ENCODE measurements around the gene CYP19A1. TPM values are rescaled to one million over a fixed set of nuclear protein-coding genes. Genes with fewer than 3 reads are reported as not detected.
"Not testable (repeated sequence)": the region's sequence is repeated elsewhere in the genome, so short reads cannot be mapped to it uniquely, and the experiment has no call there.

CYP19A1 gene
- total RNA-seq, 2 experiments from 2014 or later: not detected

- Mint-ChIP-seq H3K4me3 (no peak overlapping the region), H3K36me3 (no peaks in the 10 kb centered on the region), H3K27ac (no peak overlapping the region), H3K9me3 (no peaks in the 10 kb centered on the region), H3K27me3 (peaks cover 45% of the 10 kb centered on the region), H3K4me1 (peaks cover 5% of the 10 kb centered on the region)
- DNase-seq: no peak
Observed at GRCh38 chr15:51191766-51192165, 146.6 kb downstream of the CYP19A1 start.

- Mint-ChIP-seq H3K9me3 (no peaks in the 10 kb centered on the region), H3K4me3 (no peak overlapping the region), H3K27me3 (peaks cover 44% of the 10 kb centered on the region), H3K36me3 (no peaks in the 10 kb centered on the region), H3K4me1 (peaks cover 5% of the 10 kb centered on the region), H3K27ac (no peak overlapping the region)
- no peak for DNase-seq
Observed at GRCh38 chr15:51191072-51191670, 147.2 kb downstream of the CYP19A1 start.

- DNase-seq: no peak
- peaks cover 5% of the 10 kb centered on the region for H3K4me1 Mint-ChIP-seq
- H3K4me3 Mint-ChIP-seq: no peak overlapping the region
- H3K36me3 Mint-ChIP-seq: no peaks in the 10 kb centered on the region
- no peak overlapping the region for H3K27ac Mint-ChIP-seq
- peaks cover 38% of the 10 kb centered on the region for H3K27me3 Mint-ChIP-seq
- H3K9me3 Mint-ChIP-seq: no peaks in the 10 kb centered on the region
Observed at GRCh38 chr15:51190424-51191068, 147.8 kb downstream of the CYP19A1 start.

- peaks cover 32% of the 10 kb centered on the region for H3K27me3 Mint-ChIP-seq
- no peak overlapping the region for H3K27ac Mint-ChIP-seq
- H3K36me3 Mint-ChIP-seq: no peaks in the 10 kb centered on the region
- no peaks in the 10 kb centered on the region for H3K9me3 Mint-ChIP-seq
- no peak overlapping the region for H3K4me3 Mint-ChIP-seq
- no peak for DNase-seq
- H3K4me1 Mint-ChIP-seq: peaks cover 5% of the 10 kb centered on the region
Observed at GRCh38 chr15:51189669-51190385, 148.6 kb downstream of the CYP19A1 start.

- H3K9me3 Mint-ChIP-seq, DNase-seq, H3K4me3 Mint-ChIP-seq, H3K36me3 Mint-ChIP-seq, H3K27ac Mint-ChIP-seq, H3K4me1 Mint-ChIP-seq: not testable (repeated sequence)
- H3K27me3 Mint-ChIP-seq: peaks cover 23% of the 10 kb centered on the region
Observed at GRCh38 chr15:51188791-51189190, 149.6 kb downstream of the CYP19A1 start.

- peaks cover 12% of the 10 kb centered on the region for H3K27me3 Mint-ChIP-seq
- H3K27ac Mint-ChIP-seq: no peak overlapping the region
- DNase-seq: no peak
- H3K4me1 Mint-ChIP-seq: no peaks in the 10 kb centered on the region
- no peaks in the 10 kb centered on the region for H3K9me3 Mint-ChIP-seq
- no peaks in the 10 kb centered on the region for H3K36me3 Mint-ChIP-seq
- no peak overlapping the region for H3K4me3 Mint-ChIP-seq
Observed at GRCh38 chr15:51186891-51187290, 151.5 kb downstream of the CYP19A1 start.

- Mint-ChIP-seq H3K4me3 (no peak overlapping the region), H3K27ac (no peak overlapping the region), H3K36me3 (no peaks in the 10 kb centered on the region), H3K9me3 (no peaks in the 10 kb centered on the region), H3K27me3 (peaks cover 6% of the 10 kb centered on the region), H3K4me1 (no peaks in the 10 kb centered on the region)
- DNase-seq: no peak
Observed at GRCh38 chr15:51186181-51186705, 152.2 kb downstream of the CYP19A1 start.

- H3K9me3 Mint-ChIP-seq: no peaks in the 10 kb centered on the region
- no peak overlapping the region for H3K27ac Mint-ChIP-seq
- no peaks in the 10 kb centered on the region for H3K36me3 Mint-ChIP-seq
- H3K4me1 Mint-ChIP-seq: no peaks in the 10 kb centered on the region
- H3K4me3 Mint-ChIP-seq: no peak overlapping the region
- H3K27me3 Mint-ChIP-seq: peaks cover 5% of the 10 kb centered on the region
- no peak for DNase-seq
Observed at GRCh38 chr15:51185213-51186159, 152.9 kb downstream of the CYP19A1 start.

- no peak overlapping the region for H3K27ac Mint-ChIP-seq
Observed at GRCh38 chr15:51184627-51185026, 153.8 kb downstream of the CYP19A1 start.

GRCh38 chr15:51183076-51183475 is 155.3 kb downstream of the CYP19A1 start:
- Mint-ChIP-seq H3K9me3 (no peaks in the 10 kb centered on the region), H3K27ac (no peak overlapping the region), H3K36me3 (no peaks in the 10 kb centered on the region), H3K4me1 (no peaks in the 10 kb centered on the region), H3K4me3 (no peak overlapping the region), H3K27me3 (peaks cover 2% of the 10 kb centered on the region)
- no peak for DNase-seq

More at GRCh38 chr15:51184627-51185026, 153.8 kb downstream of the CYP19A1 start:
- H3K9me3 Mint-ChIP-seq: no peaks in the 10 kb centered on the region
- no peaks in the 10 kb centered on the region for H3K4me1 Mint-ChIP-seq
- H3K27me3 Mint-ChIP-seq: peaks cover 5% of the 10 kb centered on the region
- H3K36me3 Mint-ChIP-seq: no peaks in the 10 kb centered on the region
- H3K4me3 Mint-ChIP-seq: no peak overlapping the region
- DNase-seq: no peak

- Mint-ChIP-seq H3K4me1 (no peaks in the 10 kb centered on the region), H3K27me3 (no peaks in the 10 kb centered on the region), H3K36me3 (no peaks in the 10 kb centered on the region), H3K4me3 (no peak overlapping the region), H3K9me3 (no peaks in the 10 kb centered on the region), H3K27ac (no peak overlapping the region)
- DNase-seq: no peak
Observed at GRCh38 chr15:51181905-51182304, 156.5 kb downstream of the CYP19A1 start.

- no peaks in the 10 kb centered on the region for H3K4me1 Mint-ChIP-seq
- H3K27me3 Mint-ChIP-seq: no peaks in the 10 kb centered on the region
- H3K36me3 Mint-ChIP-seq: no peaks in the 10 kb centered on the region
- no peak overlapping the region for H3K27ac Mint-ChIP-seq
- H3K9me3 Mint-ChIP-seq: no peaks in the 10 kb centered on the region
- DNase-seq: no peak
- no peak overlapping the region for H3K4me3 Mint-ChIP-seq
Observed at GRCh38 chr15:51181221-51181620, 157.2 kb downstream of the CYP19A1 start.

GRCh38 chr15:51180534-51180933 is 157.9 kb downstream of the CYP19A1 start:
- no peak overlapping the region for H3K27ac Mint-ChIP-seq
- no peak overlapping the region for H3K4me3 Mint-ChIP-seq
- no peaks in the 10 kb centered on the region for H3K4me1 Mint-ChIP-seq
- no peaks in the 10 kb centered on the region for H3K9me3 Mint-ChIP-seq
- no peaks in the 10 kb centered on the region for H3K36me3 Mint-ChIP-seq
- DNase-seq: no peak
- no peaks in the 10 kb centered on the region for H3K27me3 Mint-ChIP-seq

- H3K4me1 Mint-ChIP-seq: no peaks in the 10 kb centered on the region
- no peak overlapping the region for H3K27ac Mint-ChIP-seq
- no peak overlapping the region for H3K4me3 Mint-ChIP-seq
- no peaks in the 10 kb centered on the region for H3K27me3 Mint-ChIP-seq
- H3K9me3 Mint-ChIP-seq: no peaks in the 10 kb centered on the region
- H3K36me3 Mint-ChIP-seq: no peaks in the 10 kb centered on the region
- no peak for DNase-seq
Observed at GRCh38 chr15:51180011-51180410, 158.4 kb downstream of the CYP19A1 start.

GRCh38 chr15:51172193-51172592 is 166.2 kb downstream of the CYP19A1 start:
- DNase-seq: no peak
- H3K27ac Mint-ChIP-seq: no peak overlapping the region
- no peaks in the 10 kb centered on the region for H3K36me3 Mint-ChIP-seq
- no peaks in the 10 kb centered on the region for H3K9me3 Mint-ChIP-seq
- H3K4me3 Mint-ChIP-seq: no peak overlapping the region
- H3K4me1 Mint-ChIP-seq: no peaks in the 10 kb centered on the region
- peaks cover 13% of the 10 kb centered on the region for H3K27me3 Mint-ChIP-seq

All from activated naive CD8-positive, alpha-beta T cell treated with anti-CD3 and anti-CD28 coated beads for 36 hours (primary cell).